UCSD-AML1 (cell line): ENCODE results near the gene PCARE.

Experiments
- DNase-seq: peaks from one replicate; lab custom pipeline; 2025; ENCODE audit not compliant: unreplicated experiment; lab: John Stamatoyannopoulos, UW

The PCARE gene

DNA sequence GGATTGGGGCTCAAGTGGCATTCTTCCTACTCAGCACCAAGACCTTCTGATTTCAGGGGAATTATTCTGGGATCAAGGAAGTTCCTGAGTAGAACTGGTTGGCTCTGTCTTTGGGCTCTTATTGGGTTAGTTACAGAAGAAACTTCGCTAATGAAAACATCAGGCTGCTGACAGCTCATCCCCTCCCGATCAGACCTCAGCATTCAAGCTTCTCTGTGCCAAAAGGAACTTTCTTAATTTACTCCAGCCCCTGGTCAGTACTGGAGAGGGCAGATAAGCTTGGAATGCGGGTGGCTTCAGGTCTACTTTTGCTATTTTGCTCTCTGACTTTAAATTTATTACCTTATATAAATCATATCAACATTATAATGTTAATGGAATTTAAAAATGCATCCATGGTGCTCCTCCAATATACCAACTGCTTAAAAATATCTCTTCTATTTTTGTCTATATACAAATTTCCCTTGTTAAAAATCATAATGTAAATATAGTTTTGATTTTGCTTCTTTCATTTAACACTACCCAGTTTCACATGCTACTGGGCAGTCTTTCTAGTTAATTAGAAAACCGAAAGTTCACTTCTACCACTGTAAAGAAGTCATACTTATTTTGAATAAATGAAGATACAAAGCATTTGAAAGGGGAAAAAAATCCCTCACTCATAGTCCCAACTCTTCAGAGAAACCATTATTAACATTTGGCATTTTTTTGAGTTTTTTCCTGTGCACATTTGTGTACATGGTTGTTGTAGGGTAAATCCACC, 34.4 kb downstream of the PCARE start:
- DNase-seq, result no peak

- DNase-seq, result no peak
Observed at GRCh38 chr2:29035016-29035745, 39.1 kb downstream of the PCARE start.

- no peak for DNase-seq
Observed at GRCh38 chr2:29033656-29034055, 40.7 kb downstream of the PCARE start.

- no peak for DNase-seq
Observed at GRCh38 chr2:29033172-29033571, 41.2 kb downstream of the PCARE start.

DNA sequence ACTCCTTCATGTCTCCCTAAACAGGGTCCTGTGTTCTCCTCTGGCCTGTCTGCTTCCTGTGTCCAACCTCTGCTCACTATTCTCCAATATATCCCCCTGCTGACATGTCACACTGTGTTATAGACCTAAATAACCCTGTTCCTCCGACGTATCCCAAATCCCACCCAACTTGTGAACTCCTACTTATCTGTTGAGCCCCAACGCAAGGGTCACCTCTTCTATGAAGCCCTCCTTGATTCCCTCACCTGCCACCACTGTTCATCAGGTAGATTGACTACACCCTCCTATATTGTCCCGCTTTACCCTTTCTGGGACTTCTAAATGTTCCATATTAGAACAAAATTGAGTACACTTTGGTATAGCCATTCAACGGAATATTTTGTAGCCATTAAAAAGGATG, 42.1 kb downstream of the PCARE start:
- DNase-seq, result no peak

- no peak for DNase-seq
Observed at GRCh38 chr2:29031046-29031445, 43.3 kb downstream of the PCARE start.

- DNase-seq, result no peak
Observed at GRCh38 chr2:29025711-29026110, 48.6 kb downstream of the PCARE start.

DNA sequence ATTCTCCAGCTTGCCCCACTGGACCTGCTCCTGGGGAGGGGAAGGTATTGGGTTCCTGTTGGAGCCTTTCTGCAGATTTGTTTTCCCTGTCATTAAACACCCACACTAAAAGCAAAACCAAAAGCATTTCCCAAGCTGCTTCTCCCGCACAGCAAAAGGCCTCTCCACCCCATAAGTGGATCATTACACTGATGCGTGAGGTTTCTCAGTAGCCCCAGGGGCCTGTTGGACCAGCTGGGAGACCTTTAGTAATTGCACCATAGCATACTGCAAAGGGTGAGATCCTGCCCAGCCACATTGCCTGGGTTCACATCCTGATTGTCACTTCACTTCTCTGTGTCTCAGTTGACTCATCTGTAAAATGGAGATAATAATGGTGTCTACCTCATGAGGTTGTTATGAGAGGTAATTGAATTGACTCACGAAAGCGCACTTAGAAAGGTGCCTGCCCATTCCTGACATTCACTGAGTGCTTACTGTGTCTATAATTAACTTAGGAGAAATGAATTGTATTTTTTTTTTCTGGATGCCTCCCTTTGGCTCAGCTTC, 49.4 kb downstream of the PCARE start:
- DNase-seq, result no peak

- DNase-seq, result no peak
Observed at GRCh38 chr2:29023188-29023587, 51.1 kb downstream of the PCARE start.

DNA sequence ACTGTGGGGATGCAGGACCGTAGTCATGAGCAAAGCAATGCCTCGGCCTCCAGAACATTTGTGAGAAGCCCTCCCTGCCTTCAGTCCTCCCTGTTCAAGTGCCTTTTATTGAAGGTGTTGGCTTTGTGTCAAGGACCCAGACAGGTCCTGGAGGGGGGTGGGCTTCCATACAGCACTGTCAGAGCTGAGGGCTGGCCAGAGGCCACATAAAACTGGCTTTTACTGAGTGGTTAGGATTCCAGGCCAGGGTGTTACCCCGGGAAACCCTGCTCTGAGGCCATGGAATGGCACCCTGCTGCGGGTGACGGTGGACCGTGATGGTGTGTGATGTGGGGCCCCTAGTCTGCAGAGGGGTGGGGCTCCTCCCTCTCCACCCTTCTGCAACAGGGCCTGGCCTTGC, 51.6 kb downstream of the PCARE start:
- no peak for DNase-seq

DNA sequence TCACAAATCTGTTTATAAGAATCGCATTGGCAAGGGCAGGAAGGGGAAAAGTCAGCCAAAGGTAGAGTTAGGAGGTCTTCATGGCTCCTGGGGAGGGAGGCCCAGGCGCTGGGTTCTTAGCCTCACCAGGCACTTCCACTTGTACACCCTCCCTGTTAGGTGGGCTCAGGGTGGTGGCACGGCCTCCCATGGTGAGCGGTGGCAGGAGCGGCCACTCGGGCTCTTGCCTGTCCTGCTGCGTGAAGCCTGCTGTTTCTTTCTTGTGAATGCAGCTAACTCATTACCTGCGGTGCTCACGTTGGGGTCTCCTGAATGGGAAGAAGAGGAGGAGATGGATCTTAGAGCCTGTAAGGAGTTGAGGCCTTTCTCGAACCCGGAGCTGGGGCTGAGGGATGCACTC, 52.4 kb downstream of the PCARE start:
- no peak for DNase-seq

GRCh38 chr2:29017716-29018435, 56.4 kb downstream of the PCARE start:
- no peak for DNase-seq

DNA sequence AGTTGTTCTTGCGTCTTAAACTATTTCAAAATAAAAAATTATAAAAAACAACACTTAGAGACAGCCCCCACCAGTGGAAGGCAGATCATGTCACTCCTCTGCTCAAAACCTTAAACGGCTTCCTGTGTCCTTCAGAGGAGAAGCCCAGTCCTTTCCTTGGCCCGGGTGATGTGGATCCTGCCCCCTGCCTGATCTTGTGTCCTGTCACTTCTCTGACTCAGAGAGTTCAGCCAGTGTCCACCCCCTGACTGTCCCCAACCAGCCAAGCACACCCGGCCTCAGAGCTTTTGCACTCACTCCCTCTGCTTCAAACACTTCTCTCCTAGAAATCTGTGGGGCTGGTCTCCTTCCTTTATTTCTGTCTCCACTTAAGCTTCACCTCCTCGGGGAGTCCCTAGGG, 57.8 kb downstream of the PCARE start:
- DNase-seq, result no peak

DNA sequence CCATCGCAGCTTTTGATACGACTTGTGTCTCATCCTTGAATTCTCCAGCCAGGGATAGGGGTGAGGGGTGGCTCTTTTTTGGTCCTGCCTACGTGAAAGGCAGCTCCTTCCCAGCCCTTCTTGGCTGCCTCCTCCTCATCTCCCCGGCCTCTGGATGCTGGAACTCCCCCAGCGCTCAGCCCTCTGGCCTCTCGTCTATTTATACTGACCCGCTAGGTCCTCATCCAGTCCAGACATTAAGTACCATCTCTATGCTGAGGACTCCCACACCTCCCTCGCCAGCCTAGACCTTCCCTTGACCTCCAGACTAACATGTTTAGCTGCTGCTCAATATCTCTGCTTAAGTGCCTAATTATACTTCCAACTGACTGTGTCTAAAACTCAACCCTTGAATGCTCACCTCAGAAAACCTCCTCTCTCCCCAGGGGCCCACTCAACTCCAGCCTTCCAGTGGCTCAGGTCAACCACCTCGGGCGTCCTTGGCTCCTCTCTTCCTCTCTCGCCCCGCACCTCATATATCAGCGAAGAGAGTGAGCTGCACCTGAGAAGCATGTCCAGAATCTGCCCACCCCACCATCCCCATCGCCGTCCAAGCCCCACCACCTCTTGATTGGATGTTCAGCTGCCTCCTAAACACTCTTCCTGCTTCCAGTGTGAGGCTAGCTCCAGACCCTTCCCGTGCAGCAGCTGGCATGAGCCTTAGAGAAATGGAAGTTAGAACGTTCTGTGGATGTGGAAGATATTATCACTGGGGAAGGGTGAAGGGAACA, 58.4 kb downstream of the PCARE start:
- DNase-seq, result no peak

GRCh38 chr2:29014811-29015421, 59.4 kb downstream of the PCARE start:
- DNase-seq, result peak; percentile 76

DNA sequence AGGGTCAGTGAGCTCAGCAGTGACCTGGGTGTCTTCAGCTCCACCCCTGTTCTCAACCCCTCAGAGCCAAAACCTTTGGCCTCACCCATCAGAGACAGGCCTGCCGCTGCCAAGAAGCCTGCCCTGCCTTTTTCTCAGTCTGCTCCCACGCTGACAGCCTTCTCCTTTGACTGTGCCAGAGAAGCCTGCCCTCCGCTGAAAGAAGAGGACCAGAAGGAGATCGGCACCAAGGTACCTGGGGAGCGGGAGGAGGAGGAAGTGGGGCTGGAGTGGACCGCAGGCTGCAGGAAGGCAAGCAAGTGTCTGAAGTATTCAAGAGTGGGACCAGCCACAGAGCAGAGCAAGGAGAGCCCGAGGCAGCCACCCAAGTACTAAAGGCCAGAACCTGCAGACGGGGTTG, 60.0 kb downstream of the PCARE start:
- no peak for DNase-seq

DNA sequence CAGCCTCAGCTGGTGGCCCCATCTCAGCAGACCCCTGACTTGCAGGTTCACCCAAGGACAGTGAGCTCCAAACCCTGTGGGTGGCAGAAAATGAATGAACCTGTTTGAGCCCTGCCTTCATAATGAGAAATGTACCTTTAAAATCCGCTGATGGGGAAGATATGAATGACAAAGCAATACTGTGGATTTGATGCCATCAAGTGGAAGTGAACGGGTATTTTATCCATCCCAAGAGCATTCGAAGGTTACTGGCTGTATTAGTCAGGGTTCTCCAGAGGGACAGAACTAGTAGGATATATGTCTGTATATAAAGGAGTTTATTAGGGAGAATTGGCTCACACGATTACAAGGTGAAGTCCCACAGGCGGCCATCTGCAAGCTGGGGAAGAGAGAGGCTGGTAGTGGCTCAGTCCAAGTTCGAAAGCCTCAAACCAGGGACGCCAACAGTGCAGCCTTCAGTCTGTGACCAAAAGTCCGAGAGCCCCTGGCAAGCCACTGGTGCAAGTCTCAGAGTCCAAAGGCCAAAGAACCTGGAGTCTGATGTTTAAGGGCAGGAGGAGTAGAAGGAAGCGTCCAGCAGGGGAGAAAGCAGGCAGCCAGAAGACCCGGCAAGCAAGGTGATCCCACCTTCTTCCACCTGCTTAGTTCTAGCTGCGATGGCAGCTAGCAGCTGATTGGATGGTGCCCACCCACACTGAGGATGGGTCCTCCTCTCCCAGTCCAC, 61.1 kb downstream of the PCARE start:
- DNase-seq, result no peak

GRCh38 chr2:29012211-29012681, 62.1 kb downstream of the PCARE start:
- peak; percentile 78 for DNase-seq
